Gastroesophageal sphincter (tissue), 3 donors: ENCODE data around the gene DACH1.

Experiments
- EP300 ChIP-seq: sonication (generic); formaldehyde crosslinking; IDR thresholded peaks from one replicate; pipeline ENCODE4 v1.6.1; 2017; ENCODE audit warnings: antibody characterized with exemption, mild to moderate bottlenecking
- TF ChIP-seq, protein P1 (sequence below), 4 experiments: fragments of 200-600 bp in 2 of 4; fragments of 450-650 bp in 2 of 4; sonication (generic) in 1 of 4; IDR thresholded peaks; one replicate each; pipeline ENCODE4 v1.5.1; 2017 to 2019; ENCODE audit warnings: antibody characterized with exemption in 4 of 4, mild to moderate bottlenecking in 2 of 4, moderate library complexity in 2 of 4

DNA sequence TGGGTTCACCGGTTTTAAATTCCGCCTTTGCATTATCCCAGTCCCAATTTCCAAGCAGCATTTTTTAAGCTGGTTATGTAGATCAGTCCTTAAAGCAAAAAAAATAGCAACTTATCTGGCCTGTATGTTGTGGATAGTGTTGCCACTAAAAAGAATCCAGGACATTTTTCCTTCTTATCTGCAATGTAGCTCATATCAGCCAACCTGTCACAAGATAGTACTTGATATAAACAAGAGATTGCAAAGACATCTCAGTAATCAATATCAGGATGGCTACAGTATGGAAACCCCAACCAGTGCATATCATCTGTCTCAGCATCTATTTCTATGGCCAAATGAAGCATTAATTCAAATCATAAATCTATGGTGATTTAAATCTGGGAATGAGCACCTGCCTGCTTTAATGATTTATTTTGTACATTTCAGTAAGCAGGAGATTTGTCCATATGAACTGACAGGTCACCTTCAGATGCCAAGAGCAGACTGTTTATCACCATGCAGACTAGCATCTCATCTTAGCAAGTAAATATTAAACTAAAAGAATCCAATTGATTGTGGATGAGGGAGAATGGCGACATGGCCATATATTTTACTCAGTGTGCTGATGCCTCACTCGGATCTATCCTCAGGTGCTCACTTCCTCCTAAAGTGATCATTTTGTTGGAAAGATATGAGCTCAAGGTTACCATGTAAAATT lies 240.4 kb downstream of the DACH1 start:
- no peak for TF ChIP-seq EP300
- TF ChIP-seq, protein P1, sequence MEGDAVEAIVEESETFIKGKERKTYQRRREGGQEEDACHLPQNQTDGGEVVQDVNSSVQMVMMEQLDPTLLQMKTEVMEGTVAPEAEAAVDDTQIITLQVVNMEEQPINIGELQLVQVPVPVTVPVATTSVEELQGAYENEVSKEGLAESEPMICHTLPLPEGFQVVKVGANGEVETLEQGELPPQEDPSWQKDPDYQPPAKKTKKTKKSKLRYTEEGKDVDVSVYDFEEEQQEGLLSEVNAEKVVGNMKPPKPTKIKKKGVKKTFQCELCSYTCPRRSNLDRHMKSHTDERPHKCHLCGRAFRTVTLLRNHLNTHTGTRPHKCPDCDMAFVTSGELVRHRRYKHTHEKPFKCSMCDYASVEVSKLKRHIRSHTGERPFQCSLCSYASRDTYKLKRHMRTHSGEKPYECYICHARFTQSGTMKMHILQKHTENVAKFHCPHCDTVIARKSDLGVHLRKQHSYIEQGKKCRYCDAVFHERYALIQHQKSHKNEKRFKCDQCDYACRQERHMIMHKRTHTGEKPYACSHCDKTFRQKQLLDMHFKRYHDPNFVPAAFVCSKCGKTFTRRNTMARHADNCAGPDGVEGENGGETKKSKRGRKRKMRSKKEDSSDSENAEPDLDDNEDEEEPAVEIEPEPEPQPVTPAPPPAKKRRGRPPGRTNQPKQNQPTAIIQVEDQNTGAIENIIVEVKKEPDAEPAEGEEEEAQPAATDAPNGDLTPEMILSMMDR (IDR thresholded peaks at IDR 0.05) = no peak
